GM18519 (cell line): ENCODE measurements around the gene ITGB7.

Experiments used
- ATAC-seq: cut with Tn5 transposase; IDR thresholded peaks from one replicate; pipeline ENCODE4 v1.9.1; 2021; ENCODE audit warnings: mild to moderate bottlenecking, moderate library complexity; ENCODE audit not compliant: unreplicated experiment, low FRiP score

Gene ITGB7

GRCh38 chr12:53207042-53207441 is at the start of gene ITGB7:
Gene ITGB7 (minus strand): TSS chr12:53207251. CDS start chr12:53200443, 6,808 bp downstream.
- no peak for ATAC-seq

DNA sequence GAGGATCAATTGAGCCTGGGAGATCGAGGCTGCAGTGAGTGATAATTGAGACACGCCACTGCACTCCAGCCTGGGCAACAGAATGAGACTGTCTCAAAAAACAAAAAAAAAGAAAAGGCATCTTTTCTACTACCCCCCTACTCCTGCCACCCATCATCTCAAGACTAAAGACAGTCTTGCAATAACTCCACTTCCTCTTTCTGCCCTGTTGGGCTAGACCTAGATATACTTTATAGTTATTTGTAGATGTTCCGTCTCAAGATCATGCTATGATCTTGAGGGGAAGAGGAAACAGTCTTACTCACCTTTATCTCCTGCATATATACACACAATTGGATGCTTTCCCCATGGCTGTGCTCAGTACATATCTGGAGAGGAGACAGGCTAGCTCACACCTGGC is 48.9 kb upstream of the ITGB7 start:
- ATAC-seq, result no peak

DNA sequence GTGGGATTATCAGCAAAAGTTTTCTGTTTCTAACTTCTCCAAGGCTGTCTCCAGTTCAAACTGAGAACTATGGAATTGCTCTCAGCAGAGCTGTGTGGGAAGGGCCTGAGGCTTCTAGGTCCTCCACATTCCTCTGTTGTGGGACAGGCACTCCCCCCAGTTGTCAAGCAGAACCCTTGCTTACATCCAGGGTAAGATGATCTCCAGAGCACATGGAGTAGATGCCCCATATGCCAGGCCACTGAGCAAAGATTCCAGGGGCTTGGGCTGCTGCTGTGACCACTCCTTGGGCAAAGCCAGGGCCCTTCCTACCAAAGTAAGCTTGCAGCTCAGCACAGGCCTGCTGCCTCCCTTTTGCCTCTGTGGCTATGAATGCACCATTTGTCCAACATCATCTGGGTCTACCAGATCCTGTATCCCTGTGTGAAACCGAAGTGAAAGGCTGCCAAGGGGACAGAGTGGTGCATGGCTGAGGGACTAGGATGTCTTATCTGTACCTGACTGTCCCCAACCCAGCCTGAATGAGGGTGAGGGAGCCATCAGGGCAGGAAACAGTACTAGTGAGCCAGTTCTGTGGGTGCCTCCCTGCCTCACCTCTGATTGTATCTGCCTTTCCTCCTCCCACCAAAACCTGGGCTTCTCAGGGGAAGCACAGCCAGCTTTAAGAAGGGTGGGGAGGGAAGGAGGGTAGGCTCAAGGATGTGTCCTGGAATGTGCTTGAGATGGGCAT is 47.9 kb upstream of the ITGB7 start:
- no peak for ATAC-seq

DNA sequence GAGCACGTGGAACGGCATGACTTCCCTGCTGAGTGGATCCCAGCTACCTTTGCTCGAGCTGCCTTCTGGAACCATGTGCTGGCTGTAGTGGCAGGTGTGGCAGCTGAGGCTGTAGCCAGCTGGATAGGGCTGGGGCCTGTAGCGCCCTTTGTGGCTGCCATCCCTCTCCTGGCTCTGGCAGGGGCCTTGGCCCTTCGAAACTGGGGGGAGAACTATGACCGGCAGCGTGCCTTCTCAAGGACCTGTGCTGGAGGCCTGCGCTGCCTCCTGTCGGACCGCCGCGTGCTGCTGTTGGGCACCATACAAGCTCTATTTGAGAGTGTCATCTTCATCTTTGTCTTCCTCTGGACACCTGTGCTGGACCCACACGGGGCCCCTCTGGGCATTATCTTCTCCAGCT is 46.2 kb upstream of the ITGB7 start:
- ATAC-seq, result no peak

DNA sequence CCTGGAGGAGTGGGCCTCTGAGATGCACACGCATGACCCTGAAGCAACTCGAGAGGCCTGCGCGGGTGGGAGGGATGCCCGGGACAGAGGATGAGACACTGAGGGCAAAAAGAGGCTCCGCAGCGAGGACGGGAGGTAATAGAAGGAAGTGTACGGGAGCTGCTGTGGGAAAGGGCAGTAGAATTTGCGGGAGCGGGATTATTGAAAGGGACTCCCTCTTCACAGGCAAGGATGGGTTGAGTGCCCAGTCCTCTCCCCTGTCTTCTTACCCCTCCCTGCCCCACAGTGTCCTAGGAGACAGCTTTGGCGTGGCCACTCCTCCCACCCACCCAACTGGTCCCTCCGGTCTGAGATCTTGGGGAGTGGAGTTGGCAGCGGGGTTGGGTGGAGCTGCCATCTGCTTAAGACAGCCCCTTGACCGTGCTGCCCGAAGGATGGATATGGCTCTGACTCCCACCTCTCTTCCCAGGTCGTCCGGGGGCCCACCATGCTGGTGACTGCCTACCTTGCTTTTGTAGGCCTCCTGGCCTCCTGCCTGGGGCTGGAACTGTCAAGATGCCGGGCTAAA is 45.4 kb upstream of the ITGB7 start:
- ATAC-seq, result no peak

- peak; percentile 49 for ATAC-seq
Measured at GRCh38 chr12:53251477-53252348, 44.7 kb upstream of the ITGB7 start.

GRCh38 chr12:53245286-53245685 is 38.2 kb upstream of the ITGB7 start:
- ATAC-seq, result no peak

- ATAC-seq, result no peak
Measured at GRCh38 chr12:53244337-53244736, 37.3 kb upstream of the ITGB7 start.

DNA sequence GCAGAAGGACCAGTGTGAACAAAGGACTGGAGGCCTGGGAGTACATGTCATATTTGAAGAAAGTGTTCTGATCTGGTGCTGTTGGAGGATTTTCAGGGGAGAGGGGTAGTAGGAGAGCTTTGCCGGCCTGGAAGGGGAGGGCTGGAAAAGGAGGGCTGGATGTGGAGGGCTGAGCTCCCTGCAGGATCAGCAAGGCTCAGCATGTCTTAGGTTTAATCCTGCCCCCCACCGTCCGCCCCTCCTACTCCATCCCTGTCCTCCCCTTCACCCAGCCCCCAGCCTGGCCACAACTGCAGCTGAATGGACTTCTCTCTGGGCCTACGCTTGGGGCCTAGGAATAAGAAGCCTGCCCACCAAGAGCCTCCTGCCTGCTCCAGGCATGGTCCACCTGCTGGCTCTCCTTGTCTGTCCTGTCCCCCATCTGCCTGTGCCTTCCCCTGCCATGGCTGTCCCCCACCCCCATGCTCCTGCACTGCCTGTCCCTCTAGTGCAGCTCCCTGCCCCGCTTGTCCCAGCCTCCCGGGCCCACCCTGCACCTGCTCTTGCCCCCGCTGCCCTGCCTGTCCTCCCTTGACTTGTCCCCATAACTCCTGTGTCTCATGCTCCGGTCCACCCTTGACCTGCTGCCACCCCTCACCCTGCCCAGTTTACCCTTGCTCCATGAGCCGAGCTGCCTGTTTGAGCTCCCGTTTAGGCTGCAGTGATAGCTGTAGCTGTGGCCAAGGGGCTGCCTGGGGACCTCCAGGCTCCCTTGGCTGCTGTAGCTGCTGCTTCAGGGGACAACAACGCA is 34.8 kb upstream of the ITGB7 start:
- no peak for ATAC-seq

DNA sequence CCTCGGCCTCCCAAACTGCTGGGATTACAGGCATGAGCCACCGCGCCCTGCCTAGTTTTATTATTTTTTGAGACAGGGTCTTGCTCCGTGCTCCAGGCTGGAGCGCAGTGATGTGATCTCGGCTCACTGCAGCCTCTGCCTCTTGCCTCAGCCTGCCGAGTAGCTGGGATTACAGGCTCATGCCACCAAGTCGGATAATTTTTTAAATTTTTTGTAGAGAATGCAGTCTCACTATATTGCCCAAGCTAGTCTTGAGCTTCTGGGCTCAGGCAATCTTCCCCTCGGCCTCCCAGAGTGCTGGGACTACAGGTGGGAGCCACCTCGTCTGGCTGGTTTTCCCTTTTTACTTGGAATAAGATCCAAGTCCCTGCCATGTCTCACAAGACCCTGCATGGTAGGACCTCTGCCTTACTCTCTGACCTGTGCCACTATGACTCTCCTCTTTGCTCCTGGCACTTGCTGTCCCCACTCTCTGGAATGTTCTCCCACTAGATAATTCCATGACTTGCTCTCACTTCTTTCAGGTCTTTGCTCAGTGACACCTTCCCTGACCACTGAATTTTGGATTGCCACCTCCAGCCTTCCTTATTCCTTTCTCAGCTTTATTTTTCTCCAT is 32.7 kb upstream of the ITGB7 start:
- ATAC-seq, result no peak

DNA sequence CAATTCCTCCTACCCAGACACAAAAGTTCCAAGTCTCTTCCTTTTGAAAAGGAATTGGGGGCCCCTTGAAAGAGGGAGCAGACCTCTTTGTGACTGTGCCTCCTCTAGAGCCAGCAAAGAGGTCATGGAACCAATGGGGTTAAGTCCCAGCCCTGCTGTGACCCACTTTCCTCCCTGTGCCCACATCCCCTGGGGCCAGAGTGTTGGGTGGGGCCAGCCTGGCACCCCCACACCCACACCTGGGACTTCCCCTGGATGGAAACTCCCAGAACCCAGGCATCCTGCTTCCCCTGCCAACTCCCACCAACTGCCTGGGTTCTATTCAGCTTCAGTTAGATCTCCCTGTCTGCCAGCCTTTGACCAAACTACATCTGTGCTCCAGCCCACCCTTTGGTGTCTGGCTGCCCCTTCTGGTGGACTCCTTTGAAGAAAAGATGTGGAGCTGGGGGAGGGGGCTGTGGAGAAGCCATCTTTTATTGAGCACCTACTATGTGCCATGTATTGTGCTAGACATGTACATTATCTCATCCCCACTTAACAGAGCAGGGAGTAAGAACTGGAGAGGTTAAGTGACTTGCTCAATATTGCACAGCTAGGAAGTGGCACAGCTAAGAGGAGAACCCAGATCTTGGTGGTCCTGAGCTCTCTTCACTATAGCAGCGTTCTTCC is 29.5 kb upstream of the ITGB7 start:
- no peak for ATAC-seq

GRCh38 chr12:53235742-53236442 is 28.8 kb upstream of the ITGB7 start:
- ATAC-seq, result no peak

DNA sequence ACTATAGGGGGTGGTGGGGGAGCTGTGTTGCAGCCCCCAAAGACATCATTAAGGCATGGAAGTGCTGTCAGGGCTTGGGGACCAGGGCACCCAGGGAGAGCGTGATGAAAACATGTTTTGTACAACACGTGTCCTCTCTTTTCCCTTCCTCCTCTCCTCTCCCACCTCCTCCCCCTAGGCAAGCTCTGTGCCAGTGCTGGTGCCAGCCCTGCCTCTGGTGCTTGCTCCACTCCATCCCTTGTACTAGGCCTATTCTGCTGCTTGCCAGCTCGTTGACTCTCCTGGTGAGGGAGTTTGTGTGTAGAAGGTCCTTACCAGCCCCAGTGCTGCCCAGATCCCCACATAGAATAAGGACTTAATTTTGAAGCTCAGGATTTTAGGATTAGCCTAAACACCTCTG is 28.1 kb upstream of the ITGB7 start:
- no peak for ATAC-seq

- no peak for ATAC-seq
Measured at GRCh38 chr12:53234271-53234914, 27.3 kb upstream of the ITGB7 start.

- ATAC-seq, result no peak
Measured at GRCh38 chr12:53233671-53234121, 26.6 kb upstream of the ITGB7 start.

DNA sequence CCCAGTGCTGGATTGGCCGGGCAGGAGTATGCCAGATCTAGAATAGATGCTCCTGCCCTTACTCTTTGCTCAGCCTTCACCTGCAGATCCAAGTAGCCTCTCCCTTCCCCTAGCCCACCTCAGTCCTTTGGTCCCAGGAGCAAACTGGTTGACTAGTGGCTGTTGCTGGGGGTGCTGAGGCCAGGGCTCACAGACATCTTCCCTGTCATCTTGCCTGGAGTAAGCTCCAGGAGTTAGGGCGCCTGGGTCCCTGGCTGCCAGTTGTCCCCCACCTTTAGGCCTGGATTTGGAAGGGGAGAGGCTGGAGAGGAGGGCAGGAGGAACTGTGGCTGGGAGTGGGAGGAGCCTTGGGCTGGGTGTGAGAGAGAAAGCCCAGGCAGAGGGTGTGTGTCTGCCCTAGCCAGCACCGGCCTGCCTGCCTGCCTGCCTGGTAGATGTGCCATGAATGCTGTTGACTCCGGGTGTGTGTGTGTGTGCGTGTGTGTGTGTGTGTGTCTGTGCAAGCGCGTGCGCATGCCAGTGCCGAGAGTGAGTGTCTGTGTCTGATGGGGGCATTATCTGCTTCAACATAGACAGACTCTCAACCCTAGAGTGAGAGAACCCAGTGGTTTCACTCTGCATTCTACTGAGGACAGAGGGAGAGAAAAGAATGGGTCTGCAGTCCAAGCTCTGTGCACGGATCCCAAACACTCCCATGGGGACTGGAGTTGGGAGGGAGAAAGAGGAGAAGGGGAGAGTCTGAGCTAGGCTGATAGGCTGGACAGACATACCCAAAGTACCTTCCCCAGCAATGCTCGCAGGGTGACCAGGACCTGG is 25.8 kb upstream of the ITGB7 start:
- ATAC-seq, result no peak

- no peak for ATAC-seq
Measured at GRCh38 chr12:53231921-53232645, 25.0 kb upstream of the ITGB7 start, which contains the start of gene RARG. Gene RARG (minus strand): TSS chr12:53232209. CDS start chr12:53227545, 4,664 bp downstream.
